HG03159 (cell line): ENCODE results near the gene BCAT1.

Experiments used
- ATAC-seq: cut with Tn5 transposase; IDR thresholded peaks from one replicate; pipeline ENCODE4 v1.9.1; 2021; ENCODE audit warnings: mild to moderate bottlenecking, moderate library complexity; ENCODE audit not compliant: unreplicated experiment

Gene BCAT1, protein sequence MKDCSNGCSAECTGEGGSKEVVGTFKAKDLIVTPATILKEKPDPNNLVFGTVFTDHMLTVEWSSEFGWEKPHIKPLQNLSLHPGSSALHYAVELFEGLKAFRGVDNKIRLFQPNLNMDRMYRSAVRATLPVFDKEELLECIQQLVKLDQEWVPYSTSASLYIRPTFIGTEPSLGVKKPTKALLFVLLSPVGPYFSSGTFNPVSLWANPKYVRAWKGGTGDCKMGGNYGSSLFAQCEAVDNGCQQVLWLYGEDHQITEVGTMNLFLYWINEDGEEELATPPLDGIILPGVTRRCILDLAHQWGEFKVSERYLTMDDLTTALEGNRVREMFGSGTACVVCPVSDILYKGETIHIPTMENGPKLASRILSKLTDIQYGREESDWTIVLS

GRCh38 chr12:24948757-24949722, at the start of gene BCAT1:
BCAT1 (minus strand) TSS chr12:24949101; CDS start chr12:24948932, 169 bp downstream.
- ATAC-seq = peak; percentile 37

GRCh38 chr12:24997970-24998582, 49.2 kb upstream of the BCAT1 start:
- peak; percentile 84 for ATAC-seq

GRCh38 chr12:24997496-24997895, 48.6 kb upstream of the BCAT1 start:
- ATAC-seq = no peak

- no peak for ATAC-seq
These were observed 47.9 kb upstream of the BCAT1 start for GRCh38 chr12:24996820-24997219.

GRCh38 chr12:24996102-24996797, 47.3 kb upstream of the BCAT1 start:
- ATAC-seq = peak; percentile 33

GRCh38 chr12:24993793-24994192, 44.9 kb upstream of the BCAT1 start:
- no peak for ATAC-seq

- ATAC-seq = no peak
These were observed 42.5 kb upstream of the BCAT1 start for GRCh38 chr12:24991209-24992049.

GRCh38 chr12:24989216-24989615, 40.3 kb upstream of the BCAT1 start:
- ATAC-seq = no peak

DNA sequence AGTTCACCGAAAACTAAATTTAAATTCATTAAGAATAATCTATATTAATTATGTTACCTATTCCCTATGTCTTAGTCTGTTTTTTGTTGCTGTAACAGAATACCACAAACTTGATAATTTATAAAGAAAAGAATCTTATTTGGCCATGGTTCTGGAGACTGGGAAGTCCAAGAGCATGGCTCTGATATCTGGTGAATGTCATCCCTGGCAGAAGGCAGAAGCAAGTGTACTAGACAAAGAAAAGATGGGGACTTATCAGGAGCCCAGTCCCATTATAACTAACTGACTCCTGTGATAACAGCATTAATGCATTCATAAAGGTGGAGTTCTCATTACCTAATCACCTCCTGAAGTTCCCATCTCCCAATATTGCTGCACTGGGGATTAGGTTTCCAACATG, 33.3 kb upstream of the BCAT1 start:
- ATAC-seq = no peak

DNA sequence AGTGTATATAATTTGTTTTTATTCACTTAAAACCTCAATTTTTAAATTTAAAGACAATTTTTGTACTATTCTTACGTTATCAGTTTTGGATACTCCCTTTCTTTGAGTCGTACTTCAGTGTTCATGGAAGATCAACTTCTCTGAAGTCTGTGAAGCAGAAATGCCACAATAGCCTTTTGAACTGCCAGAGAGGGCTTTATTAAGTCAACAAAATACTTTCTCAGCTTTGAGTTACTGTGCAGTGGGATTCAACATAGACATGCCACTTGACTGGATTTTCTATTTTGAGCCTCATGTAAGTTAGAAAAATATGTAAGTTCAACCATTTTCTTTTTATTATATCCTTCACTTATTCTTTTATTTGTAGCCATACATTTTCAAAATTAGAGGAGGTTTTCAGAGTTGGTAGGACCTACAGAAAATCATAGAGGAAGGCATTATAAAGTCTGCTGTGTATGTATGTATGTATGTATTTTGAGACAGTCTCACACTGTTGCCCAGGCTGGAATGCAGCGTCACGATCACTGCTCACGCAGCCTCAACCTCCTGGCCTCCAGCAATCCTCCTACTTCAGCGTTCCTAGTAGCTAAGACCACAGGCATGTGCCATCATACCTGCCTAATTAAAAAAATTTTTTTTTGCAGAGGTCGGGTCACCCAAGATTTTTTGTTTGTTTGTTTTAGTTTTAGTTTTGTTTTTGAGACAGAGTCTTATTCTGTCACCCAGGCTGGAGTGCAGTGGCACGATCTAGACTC, 31.3 kb upstream of the BCAT1 start:
- no peak for ATAC-seq

GRCh38 chr12:24979329-24979728, 30.4 kb upstream of the BCAT1 start:
- no peak for ATAC-seq

DNA sequence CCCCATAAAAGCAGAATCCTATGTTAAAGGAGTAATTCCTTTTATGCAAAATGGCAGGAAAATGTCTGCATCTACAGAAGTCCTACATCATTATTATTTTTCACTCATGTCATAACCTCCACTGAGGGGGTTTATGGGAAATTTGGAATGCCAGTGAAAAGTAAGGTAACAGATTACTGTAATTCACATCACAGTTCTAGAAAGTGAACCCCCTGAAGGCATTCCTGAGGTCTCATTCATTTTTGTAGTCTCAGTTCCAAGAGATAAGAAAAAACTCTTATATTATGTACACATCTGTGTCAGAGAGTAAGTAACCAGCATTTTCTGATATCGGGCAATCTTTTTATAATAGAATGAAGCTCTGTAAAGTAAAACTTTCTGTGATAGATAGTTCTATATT, 28.8 kb upstream of the BCAT1 start:
- ATAC-seq = no peak

- ATAC-seq = no peak
These were observed 28.2 kb upstream of the BCAT1 start for GRCh38 chr12:24977060-24977459.

- ATAC-seq = no peak
These were observed 26.5 kb upstream of the BCAT1 start for GRCh38 chr12:24975425-24975824.

DNA sequence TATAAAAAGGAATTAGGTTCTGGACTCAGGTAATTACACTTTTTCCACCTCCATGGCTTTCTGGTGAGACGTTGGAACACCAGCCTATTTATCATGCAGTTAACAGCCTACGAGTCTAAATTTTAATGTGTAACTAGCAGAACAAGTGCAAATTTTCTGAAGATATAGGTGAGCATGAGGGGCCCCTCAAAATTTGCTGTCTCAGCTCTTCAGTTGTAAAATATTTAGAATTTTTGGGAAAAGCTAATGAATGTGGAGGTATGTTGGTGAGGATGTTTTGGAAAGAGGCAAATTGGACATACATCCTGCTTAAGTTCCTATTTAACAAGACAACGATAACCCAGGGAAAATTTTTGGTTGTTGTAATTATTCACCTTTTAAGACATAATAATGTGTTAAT, 25.3 kb upstream of the BCAT1 start:
- ATAC-seq = no peak

DNA sequence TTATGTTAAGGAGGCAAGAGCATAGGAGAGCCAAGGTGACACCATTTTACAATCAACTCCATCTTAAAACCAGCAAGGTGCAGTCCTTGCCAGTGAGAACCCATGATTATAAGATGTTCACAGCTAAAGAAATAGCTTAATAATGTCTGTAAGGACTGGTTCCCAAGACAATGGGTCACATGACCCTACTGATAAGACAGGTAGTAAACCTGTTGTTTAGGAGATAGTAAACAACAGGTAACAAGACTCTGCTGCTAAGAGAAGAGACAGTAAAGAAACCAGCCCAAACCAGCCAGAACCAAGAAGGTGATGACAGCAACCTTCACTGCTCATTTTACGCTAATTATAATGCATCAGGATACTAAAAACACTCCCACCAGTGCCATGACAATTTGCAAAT, 23.2 kb upstream of the BCAT1 start:
- ATAC-seq = no peak

DNA sequence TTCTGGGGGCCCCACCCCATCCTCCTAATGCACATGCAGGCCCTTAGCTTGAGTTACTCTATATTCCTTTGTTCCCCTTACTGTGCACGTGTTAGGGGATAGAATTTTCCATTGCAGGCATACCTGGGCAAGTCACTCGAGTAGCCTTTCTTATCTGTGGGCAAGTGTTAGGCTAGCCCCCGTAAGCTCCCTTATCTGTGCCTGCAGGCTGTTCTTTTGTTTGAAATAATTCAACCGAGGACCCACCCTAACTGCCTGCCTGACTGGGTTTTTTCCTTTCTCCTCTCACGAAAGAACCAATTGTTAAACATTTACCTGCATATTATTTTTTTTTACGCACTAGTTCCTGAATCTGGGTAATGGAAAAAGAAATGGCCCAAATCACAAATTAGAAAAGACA, 21.3 kb upstream of the BCAT1 start:
- no peak for ATAC-seq

DNA sequence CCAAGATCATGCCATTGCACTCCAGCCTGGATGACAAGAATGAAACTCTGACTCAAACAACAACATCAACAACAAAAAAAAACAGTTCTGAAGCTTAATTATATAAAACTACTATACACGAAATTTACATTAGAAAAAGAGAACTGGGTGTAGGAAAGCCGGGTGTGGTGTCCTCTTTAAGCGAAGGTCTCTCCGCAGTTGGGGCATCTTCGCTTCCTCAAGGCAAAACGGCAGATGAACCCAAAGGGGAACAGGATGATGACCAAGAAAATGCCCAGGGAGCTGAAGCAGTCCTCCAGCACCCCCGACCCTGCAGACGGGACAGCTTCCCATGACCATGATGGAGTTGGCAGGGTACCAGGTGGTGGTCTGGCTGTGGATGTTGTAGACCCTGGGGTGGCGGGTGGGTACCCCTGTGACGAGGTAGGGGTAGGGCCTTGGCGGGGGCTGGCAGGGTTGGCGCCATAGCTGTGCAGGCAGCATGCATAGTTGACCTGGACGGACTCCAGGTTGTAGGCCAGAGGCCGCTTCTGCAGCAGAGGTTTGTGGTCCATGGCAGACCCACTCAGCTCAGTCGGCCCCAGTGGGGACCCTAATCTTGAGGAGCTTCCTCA, 18.2 kb upstream of the BCAT1 start:
- ATAC-seq = no peak

GRCh38 chr12:24964342-24964741, 15.4 kb upstream of the BCAT1 start:
- no peak for ATAC-seq
